ENCODE measurements around the gene EXOC2. TPM values are rescaled to one million over a fixed set of nuclear protein-coding genes. Genes with fewer than 3 reads are reported as not detected.

EXOC2 gene
- total and polyA plus RNA-seq, 10 of the 15 experiments (the other 5 are each of a cell fraction or from before 2014, with no cell fraction given) = 8.7 to 32.8 (median 20.7) TPM

- TF ChIP-seq POLR2AphosphoS5 (IDR thresholded peaks at IDR 0.05; ENCODE audit: low read length) (no peak), CEBPB (IDR thresholded peaks at IDR 0.05; ENCODE audit: borderline replicate concordance in 1 of 2, low read depth in 2 of 2, low read length in 2 of 2) (no peak), FOS (IDR thresholded peaks at IDR 0.05; ENCODE audit: borderline replicate concordance, extremely low read depth, insufficient read length) (no peak), RAD51 (IDR thresholded peaks at IDR 0.05) (no peak), SRF (IDR thresholded peaks at IDR 0.05; ENCODE audit: low read depth in 2 of 2, low read length in 2 of 2) (no peak), KLF5 (IDR thresholded peaks at IDR 0.05; ENCODE audit: partially characterized antibody) (no peak), EED (IDR thresholded peaks at IDR 0.05; ENCODE audit: low read depth) (peak; percentile 75), PAX8 (IDR thresholded peaks at IDR 0.05) (no peak), MTA3 (IDR thresholded peaks at IDR 0.05; ENCODE audit: borderline replicate concordance, low read length) (no peak), IRF3 (IDR thresholded peaks at IDR 0.05) (no peak), BCL11A (IDR thresholded peaks at IDR 0.05; ENCODE audit: low read depth, low read length) (no peak), FOXM1 (IDR thresholded peaks at IDR 0.05; ENCODE audit: low read depth, low read length) (no peak; the same call in 1 of the 2 replicates), USF2 (IDR thresholded peaks at IDR 0.05; ENCODE audit: borderline replicate concordance, low read depth, low read length) (no peak), CBX5 (IDR thresholded peaks at IDR 0.05; ENCODE audit: low read depth) (no peak), SREBF2 (IDR thresholded peaks at IDR 0.05; ENCODE audit: low read length) (no peak), ZBED1 (IDR thresholded peaks at IDR 0.05; ENCODE audit: borderline replicate concordance) (no peak), ELK1 (IDR thresholded peaks at IDR 0.05; ENCODE audit: low read depth, low read length) (no peak), MYC (IDR thresholded peaks at IDR 0.05; ENCODE audit: insufficient read depth, insufficient read length, insufficient replicate concordance, low read length, severe bottlenecking) (no peak), BHLHE40 (IDR thresholded peaks at IDR 0.05; ENCODE audit: borderline replicate concordance in 1 of 2, low read depth in 2 of 2, low read length in 1 of 2) (peak in 1 of 2 experiments; percentile 44; a peak in 1 of 4 replicates), RELA (IDR thresholded peaks at IDR 0.05; ENCODE audit: borderline replicate concordance, partially characterized antibody) (peak; percentile 42), LARP7 (IDR thresholded peaks at IDR 0.05) (no peak)
- TF ChIP-seq, protein P1, sequence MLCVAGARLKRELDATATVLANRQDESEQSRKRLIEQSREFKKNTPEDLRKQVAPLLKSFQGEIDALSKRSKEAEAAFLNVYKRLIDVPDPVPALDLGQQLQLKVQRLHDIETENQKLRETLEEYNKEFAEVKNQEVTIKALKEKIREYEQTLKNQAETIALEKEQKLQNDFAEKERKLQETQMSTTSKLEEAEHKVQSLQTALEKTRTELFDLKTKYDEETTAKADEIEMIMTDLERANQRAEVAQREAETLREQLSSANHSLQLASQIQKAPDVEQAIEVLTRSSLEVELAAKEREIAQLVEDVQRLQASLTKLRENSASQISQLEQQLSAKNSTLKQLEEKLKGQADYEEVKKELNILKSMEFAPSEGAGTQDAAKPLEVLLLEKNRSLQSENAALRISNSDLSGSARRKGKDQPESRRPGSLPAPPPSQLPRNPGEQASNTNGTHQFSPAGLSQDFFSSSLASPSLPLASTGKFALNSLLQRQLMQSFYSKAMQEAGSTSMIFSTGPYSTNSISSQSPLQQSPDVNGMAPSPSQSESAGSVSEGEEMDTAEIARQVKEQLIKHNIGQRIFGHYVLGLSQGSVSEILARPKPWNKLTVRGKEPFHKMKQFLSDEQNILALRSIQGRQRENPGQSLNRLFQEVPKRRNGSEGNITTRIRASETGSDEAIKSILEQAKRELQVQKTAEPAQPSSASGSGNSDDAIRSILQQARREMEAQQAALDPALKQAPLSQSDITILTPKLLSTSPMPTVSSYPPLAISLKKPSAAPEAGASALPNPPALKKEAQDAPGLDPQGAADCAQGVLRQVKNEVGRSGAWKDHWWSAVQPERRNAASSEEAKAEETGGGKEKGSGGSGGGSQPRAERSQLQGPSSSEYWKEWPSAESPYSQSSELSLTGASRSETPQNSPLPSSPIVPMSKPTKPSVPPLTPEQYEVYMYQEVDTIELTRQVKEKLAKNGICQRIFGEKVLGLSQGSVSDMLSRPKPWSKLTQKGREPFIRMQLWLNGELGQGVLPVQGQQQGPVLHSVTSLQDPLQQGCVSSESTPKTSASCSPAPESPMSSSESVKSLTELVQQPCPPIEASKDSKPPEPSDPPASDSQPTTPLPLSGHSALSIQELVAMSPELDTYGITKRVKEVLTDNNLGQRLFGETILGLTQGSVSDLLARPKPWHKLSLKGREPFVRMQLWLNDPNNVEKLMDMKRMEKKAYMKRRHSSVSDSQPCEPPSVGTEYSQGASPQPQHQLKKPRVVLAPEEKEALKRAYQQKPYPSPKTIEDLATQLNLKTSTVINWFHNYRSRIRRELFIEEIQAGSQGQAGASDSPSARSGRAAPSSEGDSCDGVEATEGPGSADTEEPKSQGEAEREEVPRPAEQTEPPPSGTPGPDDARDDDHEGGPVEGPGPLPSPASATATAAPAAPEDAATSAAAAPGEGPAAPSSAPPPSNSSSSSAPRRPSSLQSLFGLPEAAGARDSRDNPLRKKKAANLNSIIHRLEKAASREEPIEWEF (IDR thresholded peaks at IDR 0.05; ENCODE audit: insufficient replicate concordance, low read depth, low read length) = no peak
Measured at GRCh38 chr6:470901-471448, 222.0 kb downstream of the EXOC2 start (continued).
